Retinal pigment epithelial cell (primary cell): Measurements from ENCODE around the gene ACAT2.
"Not testable (repeated sequence)": the region's sequence is repeated elsewhere in the genome, so short reads cannot be mapped to it uniquely, and the experiment has no call there.

Experiments
- DNase-seq: peaks from one replicate; pipeline ENCODE4 v3.0.0-alpha.2; 2010; ENCODE audit warnings: low read depth
- H3K4me3 ChIP-seq: 2 replicates; pipeline ENCODE4 v1.5.1; 2011; ENCODE audit warnings: mild to moderate bottlenecking, low read length, control low read depth, moderate library complexity
- CTCF ChIP-seq: conservative IDR thresholded peaks from 2 replicates; pipeline ENCODE4 v1.5.1; 2011; ENCODE audit warnings: low read depth, low read length, control low read depth, inconsistent platforms

Gene ACAT2

DNA sequence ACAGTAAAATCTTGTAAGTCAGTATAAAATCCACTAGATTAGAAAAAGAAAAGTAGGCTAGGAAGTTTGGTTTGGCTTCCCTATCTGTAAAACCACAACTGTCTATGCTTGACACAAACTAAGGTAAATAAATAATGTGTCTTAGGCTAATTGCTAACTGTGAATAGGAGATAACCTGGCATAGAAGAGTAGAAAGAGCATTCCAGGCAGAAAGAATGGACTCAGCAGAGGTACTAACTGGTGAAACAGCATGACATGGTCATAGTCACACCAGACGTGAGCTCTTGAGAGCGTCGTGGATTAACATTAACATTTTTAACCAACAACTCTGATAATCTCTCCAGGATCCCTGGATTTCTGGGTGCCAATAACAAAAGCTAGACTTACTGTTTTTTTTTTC lies 43.2 kb upstream of the ACAT2 start:
- H3K4me3 ChIP-seq: no peak overlapping the region
- TF ChIP-seq CTCF: no peak
- DNase-seq: no peak

- DNase-seq: no peak
- no peak overlapping the region for H3K4me3 ChIP-seq
- no peak for TF ChIP-seq CTCF
These were observed 42.6 kb upstream of the ACAT2 start for GRCh38 chr6:159719287-159719686.

- TF ChIP-seq CTCF: peak; percentile 42
- no peak for DNase-seq
- H3K4me3 ChIP-seq: no peak overlapping the region
These were observed 41.1 kb upstream of the ACAT2 start for GRCh38 chr6:159720708-159721107.

DNA sequence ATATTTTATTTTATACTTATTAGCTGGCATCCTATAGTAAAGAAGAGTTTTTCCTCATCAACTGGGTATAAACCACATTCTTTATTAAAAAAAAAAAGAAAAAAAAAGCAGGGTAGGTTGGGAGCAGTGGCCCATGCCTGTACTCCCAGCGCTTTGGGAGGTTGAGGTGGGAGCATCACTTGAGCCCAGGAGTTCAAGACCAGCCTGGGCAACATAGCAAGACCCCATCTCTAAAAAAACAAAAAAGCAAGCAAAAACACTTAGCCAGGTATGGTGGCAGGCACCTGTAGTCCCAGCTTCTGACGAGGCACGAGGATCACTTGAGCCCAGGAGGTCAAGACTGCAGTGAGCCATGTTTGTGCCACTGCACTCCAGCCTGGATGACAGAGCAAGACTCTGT lies 39.9 kb upstream of the ACAT2 start:
- DNase-seq, H3K4me3 ChIP-seq: not testable (repeated sequence)

DNA sequence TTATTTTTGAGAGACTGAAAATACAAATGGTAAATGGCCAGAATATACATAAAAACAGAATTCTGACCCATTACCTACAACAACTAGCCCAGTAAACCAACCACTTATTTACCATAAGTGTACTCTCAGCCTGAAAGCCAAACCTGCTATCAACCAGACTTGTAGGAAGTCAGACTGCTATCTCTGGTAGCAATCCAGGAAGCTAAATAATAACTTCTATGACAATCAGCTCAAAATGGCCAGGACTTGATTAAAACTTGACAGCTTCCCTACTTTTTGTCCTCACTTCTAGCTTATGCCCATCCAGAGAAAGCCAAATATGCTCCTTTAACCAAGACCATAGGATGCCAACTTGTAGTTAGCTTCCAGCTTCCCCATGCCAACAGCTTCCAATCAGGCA lies 39.2 kb upstream of the ACAT2 start:
- no peak for TF ChIP-seq CTCF

GRCh38 chr6:159723259-159723658 lies 38.6 kb upstream of the ACAT2 start:
- DNase-seq: no peak
- H3K4me3 ChIP-seq: no peak overlapping the region
- TF ChIP-seq CTCF: no peak

More for the DNA sequence above, 39.2 kb upstream of the ACAT2 start:
- no peak for DNase-seq
- H3K4me3 ChIP-seq: no peak overlapping the region

GRCh38 chr6:159724778-159725177 lies 37.1 kb upstream of the ACAT2 start:
- TF ChIP-seq CTCF: no peak
- no peak for DNase-seq
- no peak overlapping the region for H3K4me3 ChIP-seq

GRCh38 chr6:159725208-159725607 lies 36.6 kb upstream of the ACAT2 start:
- not testable (repeated sequence) for DNase-seq, H3K4me3 ChIP-seq
